ENCODE measurements around the gene APPL1. TPM values are rescaled to one million over a fixed set of nuclear protein-coding genes. Genes with fewer than 3 reads are reported as not detected.

APPL1 gene
- total and polyA plus RNA-seq, 12 donors, result 6.1 to 45.7 (median 32.3) TPM

- Histone ChIP-seq H3K27ac (no peak overlapping the region), H3K27me3 (no peaks in the 10 kb centered on the region), H3K36me3 (replicated peaks in 1 of 2) (peaks cover 0 to 11% of the 10 kb centered on the region in 2 donors), H3K4me3 (no peak overlapping the region), H3K4me1 (replicated peaks in 1 of 2) (no peaks in the 10 kb centered on the region), H3K9me3 (replicated peaks in 1 of 3) (no peaks in the 10 kb centered on the region)
- WGBS, 4 donors, result 93 to 100% (median 97%) methylated on average over 2 of the region's 2 CpGs
- TF ChIP-seq POLR2A (IDR thresholded peaks at IDR 0.05) (no peak), CTCF (IDR thresholded peaks at IDR 0.05) (no peak)
- intact Hi-C loops (cut with DNase I), result no loop called here
- DNase-seq, result no peak
Observed at GRCh38 chr3:57275393-57275792, 47.9 kb downstream of the APPL1 start.

DNA sequence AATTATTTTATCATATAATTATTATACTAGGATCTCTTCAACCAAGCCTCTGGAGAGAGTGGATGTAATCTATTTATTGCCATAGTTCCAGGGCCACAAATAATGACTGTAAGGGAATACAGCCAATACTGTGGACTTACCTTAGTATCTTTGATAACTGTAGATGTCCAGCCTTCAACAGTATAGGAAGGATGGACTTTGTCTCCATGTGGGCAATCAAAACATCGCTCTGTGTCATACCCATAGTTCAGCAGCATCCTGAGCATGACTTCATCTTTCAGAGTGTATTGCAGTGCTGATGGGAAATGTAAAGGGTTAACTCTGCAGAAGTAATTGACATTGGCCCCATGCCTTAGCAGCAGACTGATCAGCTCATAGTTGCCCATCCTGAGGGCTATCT lies 50.7 kb downstream of the APPL1 start:
- Histone ChIP-seq H3K4me1 (replicated peaks in 1 of 2) (no peaks in the 10 kb centered on the region), H3K27me3 (no peaks in the 10 kb centered on the region), H3K36me3 (replicated peaks in 1 of 2) (peaks cover 0 to 7% of the 10 kb centered on the region in 2 donors), H3K9me3 (replicated peaks in 1 of 3) (no peaks in the 10 kb centered on the region), H3K4me3 (no peak overlapping the region), H3K27ac (no peak overlapping the region)
- no peak for DNase-seq
- TF ChIP-seq CTCF (IDR thresholded peaks at IDR 0.05), result no peak
- no peak for TF ChIP-seq POLR2A (IDR thresholded peaks at IDR 0.05)
- WGBS, 4 donors, result 95 to 100% (median 99%) methylated on average over 1 of the region's 1 CpG
- intact Hi-C loops (cut with DNase I), result no loop called here

GRCh38 chr3:57279685-57280084 lies 52.2 kb downstream of the APPL1 start:
- Histone ChIP-seq H3K4me3 (no peak overlapping the region), H3K36me3 (replicated peaks in 1 of 2) (no peaks in the 10 kb centered on the region), H3K9me3 (replicated peaks in 1 of 3) (no peaks in the 10 kb centered on the region), H3K27me3 (no peaks in the 10 kb centered on the region), H3K27ac (no peak overlapping the region), H3K4me1 (replicated peaks in 1 of 2) (no peaks in the 10 kb centered on the region)
- 91 to 96% (median 93%) methylated on average over 5 of the region's 5 CpGs for whole genome bisulfite sequencing, 4 donors
- DNase-seq, result no peak
- TF ChIP-seq POLR2A (IDR thresholded peaks at IDR 0.05), result no peak
- no peak for TF ChIP-seq CTCF (IDR thresholded peaks at IDR 0.05)
- intact Hi-C loops (cut with DNase I), result no loop called here

DNA sequence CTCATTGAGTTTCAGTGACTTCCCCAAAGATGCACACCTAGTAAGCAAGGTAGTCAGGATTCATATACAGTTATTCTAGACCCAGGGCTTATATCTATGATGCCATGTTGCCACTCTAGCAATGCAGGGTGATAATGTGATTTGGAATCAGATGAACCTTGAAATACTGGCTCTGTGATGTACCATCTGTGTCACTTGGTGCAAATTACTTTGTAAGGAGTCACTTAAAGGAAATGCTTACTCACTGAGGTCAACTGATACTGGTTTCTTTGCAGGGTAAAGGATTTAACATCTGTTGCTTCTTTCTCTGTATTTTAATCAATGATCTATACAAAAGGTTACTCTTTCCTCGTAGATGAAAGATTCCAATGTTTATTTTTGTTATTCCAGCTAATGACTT lies 54.2 kb downstream of the APPL1 start:
- intact Hi-C loops (cut with DNase I), result no loop called here
- Histone ChIP-seq H3K9me3 (replicated peaks in 1 of 3) (no peaks in the 10 kb centered on the region), H3K36me3 (replicated peaks in 1 of 2) (no peaks in the 10 kb centered on the region), H3K27me3 (no peaks in the 10 kb centered on the region), H3K4me3 (no peak overlapping the region), H3K27ac (no peak overlapping the region), H3K4me1 (replicated peaks in 1 of 2) (no peaks in the 10 kb centered on the region)
- TF ChIP-seq CTCF (IDR thresholded peaks at IDR 0.05) (no peak), POLR2A (IDR thresholded peaks at IDR 0.05) (no peak)
- WGBS, 4 donors, result 48 to 65% (median 55%) methylated on average over 1 of the region's 1 CpG
- no peak for DNase-seq
